Endothelial cell of hepatic sinusoid (primary cell): ENCODE results near the gene HOTAIR.

Source experiments
- in situ Hi-C: cut with HindIII; loops from 2 replicates; pipeline ENCODE4 v1.10.0; 2017; ENCODE audit warnings: low sequenced_read_pairs

The HOTAIR gene

DNA sequence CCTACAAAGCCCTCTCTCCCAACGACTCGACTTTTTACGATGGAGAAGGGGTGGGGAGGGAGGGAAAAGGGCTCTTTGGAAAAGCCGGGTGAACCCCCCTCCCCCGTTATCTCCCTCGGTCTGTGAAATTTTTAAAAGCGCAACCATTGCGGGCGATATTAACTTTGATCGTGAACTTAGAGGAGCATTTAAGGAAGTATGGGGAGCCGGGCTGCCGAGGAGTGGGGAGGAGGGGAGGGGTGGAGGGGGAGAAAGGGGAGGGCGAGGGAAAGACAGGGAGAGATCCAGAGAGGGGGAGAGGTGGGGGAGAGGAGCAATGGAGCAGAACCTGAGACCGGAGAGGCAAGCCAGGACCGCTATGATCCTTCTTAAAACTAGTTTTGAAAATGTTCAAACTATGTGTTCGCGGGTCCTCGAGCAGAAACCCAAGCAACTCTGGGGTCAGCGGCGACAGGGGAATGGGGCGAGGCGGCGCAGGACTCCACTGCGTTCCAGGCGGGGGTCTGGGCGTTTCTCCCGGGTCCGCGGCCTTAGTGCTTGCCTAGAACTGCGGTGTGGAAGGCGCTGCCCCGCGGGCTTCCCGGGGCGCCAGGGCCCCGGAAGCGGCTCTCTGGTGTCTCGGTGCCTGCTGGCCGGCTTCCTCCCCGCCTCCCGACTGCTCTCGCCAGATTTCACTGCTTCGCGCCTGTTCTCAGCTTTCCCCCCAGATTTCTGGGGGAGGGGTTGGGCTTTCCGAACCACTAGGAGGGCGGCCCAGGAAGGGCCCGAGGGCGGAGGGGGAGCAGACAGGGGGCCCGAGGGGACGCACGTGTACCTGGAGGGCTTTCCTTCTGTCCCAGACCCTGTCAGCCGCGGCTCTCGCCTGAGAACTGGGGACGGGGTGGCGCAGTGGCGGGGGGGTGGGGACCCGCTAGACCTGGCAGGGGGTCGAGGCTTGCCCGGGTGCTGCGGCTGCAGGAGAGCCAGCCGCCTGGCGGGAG is at the start of gene HOTAIR:
Gene HOTAIR, minus strand, starts transcription at position 871 of the 980 bp plus-strand sequence.
- in situ Hi-C loops, result no loop called here

GRCh38 chr12:54024127-54024526 is 49.4 kb upstream of the HOTAIR start:
- in situ Hi-C loops, result no loop called here

DNA sequence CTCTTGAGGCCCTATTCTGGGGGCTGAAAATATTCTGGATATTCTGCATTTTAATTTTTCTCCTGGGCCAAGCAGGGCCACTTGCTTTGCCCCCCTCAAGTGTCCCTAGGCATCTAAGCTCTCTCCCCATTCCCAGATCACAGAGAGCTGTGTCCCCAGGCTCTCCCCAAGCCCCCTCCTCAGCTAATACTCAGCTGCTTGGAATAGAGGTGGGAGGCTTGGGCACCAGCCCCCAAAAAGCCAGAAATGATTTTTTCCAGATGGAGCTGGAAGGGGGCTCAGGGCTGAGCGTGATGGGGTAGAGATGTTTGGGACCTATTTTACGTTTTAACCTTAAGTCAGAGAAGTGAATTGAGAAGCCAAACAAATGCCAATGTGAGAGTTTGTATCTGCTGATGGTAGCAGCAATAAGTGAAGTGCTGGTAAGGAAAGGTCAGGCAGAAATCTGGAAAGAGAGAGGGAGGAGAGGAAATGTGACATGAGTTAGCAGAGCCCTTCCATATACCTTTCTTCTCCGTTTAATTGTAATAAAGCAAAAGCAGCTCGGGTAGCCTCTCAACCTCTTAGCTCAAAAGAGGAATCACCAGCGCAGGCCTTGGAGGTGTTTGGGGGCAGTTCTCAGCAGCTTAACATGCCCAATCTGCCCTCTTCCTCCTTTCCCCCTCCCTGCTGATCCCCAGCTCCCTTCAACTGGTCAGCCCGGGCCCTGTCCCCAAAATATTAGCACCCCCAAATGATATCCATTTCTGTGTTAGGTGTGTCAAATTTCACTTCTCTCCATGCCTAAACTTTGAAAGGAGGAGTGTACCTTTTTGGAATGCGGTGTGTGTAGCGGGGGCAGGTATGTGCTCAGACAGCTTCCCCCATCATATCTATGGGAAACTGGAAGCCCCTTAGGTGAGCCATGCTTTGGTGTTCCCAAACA is 48.5 kb upstream of the HOTAIR start:
- in situ Hi-C loops, result no loop called here

GRCh38 chr12:54021432-54022013 is 46.8 kb upstream of the HOTAIR start:
- in situ Hi-C loops, result no loop called here

- in situ Hi-C loops, result no loop called here
These were observed 46.0 kb upstream of the HOTAIR start for GRCh38 chr12:54020591-54021405.

DNA sequence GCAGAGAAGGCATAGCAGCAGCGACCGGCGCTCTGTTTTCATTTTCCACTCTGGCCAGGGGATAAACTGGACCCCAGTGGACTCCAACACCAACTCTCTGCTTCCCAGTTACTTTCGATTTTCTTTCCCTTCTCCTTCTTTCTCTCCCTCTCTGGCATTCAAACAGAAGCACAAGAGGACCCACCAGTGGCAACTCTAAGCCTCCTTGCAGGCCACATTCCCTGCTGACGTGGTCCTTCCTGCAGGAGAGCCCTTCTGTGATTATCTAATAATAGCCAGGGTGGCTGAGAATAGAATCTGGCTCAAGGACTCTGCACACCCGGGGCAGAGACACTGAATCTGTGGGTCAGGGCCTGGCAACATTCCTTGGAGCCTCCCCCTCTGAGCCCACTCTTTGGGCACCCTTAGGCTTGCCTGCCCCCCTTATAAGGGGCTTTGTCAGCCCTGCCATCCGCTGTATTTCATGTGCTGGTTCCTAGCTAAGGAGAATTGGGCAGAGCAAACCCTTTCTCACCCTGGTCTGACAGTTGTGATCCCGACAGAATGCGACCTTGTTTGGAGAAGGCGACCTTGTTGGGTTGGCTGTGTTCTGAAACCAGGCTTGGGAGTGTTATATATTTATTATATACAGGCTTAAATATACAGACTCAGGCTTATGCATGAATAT is 45.3 kb upstream of the HOTAIR start:
- in situ Hi-C loops, result loop anchor here (5.0 kb wide), 1 partner anchor 167 kb away; the partner anchor contains the start of gene SMUG1

GRCh38 chr12:54019091-54019811 is 44.5 kb upstream of the HOTAIR start:
- in situ Hi-C loops, result loop anchor here (5.0 kb wide), 1 partner anchor 168 kb away; the partner anchor contains the start of gene SMUG1

DNA sequence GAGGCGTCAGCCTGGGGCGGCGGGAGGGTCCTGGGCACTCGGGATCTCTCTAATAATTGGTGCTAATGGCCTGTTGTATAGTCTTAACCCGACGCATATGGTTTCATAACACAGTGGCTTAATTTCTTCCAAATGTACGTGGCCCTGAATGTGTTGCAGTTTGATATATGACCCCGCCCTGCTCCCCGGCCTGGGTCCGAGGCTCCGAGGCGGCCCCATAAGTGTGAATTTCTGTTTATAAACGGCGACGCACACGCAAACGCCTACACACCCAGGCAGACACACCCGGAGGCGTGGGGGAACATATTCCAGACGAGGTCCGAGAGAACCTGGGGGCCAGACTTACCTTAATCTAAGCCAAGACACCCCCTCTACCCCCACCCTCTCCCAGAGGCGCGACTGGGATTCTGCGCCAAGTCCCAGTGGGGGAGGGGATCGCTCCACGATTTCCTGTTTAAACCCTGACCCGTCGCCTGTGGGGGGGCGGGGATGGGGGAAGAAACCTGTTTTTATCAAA is 43.8 kb upstream of the HOTAIR start:
- in situ Hi-C loops, result loop anchor here (5.0 kb wide), 1 partner anchor 169 kb away; the partner anchor contains the start of gene SMUG1

- in situ Hi-C loops, result loop anchor here (5.0 kb wide), 1 partner anchor 169 kb away; the partner anchor contains the start of gene SMUG1
These were observed 43.2 kb upstream of the HOTAIR start for GRCh38 chr12:54017878-54018467.

- in situ Hi-C loops, result loop anchor here (5.0 kb wide), 1 partner anchor 170 kb away; the partner anchor contains the start of gene SMUG1
These were observed 42.5 kb upstream of the HOTAIR start for GRCh38 chr12:54017027-54017788.

GRCh38 chr12:54016478-54016964 is 41.8 kb upstream of the HOTAIR start:
- in situ Hi-C loops, result loop anchor here (5.0 kb wide), 1 partner anchor 171 kb away; the partner anchor contains the start of gene SMUG1

- in situ Hi-C loops, result loop anchor here (5.0 kb wide), 1 partner anchor 171 kb away; the partner anchor contains the start of gene SMUG1
These were observed 41.3 kb upstream of the HOTAIR start for GRCh38 chr12:54016051-54016450.

- in situ Hi-C loops, result loop anchor here (5.0 kb wide), 1 partner anchor 172 kb away; the partner anchor contains the start of gene SMUG1
These were observed 40.5 kb upstream of the HOTAIR start for GRCh38 chr12:54015018-54015931.

DNA sequence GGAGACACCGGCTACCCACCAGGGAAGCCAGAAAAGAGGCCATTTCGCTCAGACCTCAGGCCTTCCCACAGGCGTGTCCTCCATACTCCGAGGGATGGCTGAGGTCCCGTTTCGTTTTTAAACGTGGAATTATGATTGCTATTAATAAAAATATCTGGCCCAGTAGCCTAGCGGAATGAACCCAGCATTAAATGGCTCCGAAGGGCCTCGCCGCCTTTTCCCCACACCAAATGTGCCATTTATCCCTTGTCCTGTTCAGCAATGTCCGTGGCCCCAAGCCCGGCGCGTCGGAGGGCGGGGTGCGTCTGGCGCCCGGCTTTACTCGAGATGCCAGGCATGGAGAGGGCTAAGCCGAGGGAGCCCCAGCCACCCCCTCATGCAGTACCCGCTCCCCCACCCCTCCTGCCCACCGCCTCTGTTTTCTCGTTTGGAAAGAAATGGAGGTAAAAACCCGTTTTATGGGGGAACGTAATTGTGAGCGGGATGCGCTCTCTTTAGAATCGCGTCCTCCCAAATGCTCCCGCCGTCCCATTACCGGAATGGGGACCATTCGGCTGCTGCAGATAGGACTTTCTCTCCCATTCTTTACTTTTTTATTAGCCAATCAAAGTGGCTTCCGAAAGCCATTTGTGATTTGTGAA is 39.7 kb upstream of the HOTAIR start:
- in situ Hi-C loops, result loop anchor here (5.0 kb wide), 1 partner anchor 173 kb away; the partner anchor contains the start of gene SMUG1
